ENCODE data around the gene RHBDD3.

DNA sequence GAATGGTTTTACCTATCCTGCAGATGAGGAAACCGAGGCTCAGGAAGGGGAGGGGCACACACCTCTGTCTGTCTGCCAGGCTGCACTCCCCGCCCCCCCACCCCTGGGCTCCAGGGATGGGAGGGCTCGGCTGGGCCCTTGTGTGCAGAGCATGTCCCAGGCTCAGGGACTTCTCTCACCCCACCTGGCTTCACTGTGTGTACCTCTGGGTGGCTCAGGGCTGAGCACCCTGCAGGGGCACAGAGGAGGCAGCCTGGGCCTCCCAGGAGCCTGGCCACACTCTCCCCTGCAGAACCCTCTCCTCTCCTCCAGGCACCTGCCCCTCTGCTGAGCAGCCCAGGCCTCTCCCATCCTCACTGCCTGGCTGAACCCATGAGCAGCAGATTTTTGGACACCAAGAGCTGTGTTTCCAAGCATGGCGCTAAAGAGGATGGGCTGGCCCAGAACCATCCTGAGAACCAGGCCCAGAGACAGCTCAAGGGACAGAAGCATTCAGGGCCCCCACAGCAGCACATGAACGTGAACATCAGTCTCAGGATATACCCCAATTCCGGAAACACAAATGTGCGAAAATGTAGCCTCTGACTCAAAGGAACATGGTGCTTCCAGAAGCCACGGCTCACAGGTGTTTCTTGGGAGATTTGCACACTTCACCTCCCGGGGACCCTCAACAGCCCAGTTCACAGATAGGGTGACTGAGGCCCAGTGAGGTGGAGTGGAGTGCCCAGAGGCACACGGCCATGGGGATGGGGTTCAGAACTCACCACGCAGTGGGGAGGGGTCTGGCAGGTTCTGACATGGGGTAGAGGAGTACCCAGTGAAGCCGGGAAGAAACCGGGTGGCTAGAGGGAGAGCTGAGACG lies 51.5 kb downstream of the RHBDD3 start:
- TF ChIP-seq EZH2phosphoT487 (IDR thresholded peaks at IDR 0.05; ENCODE audit: low read length) = no peak
- TF ChIP-seq, protein P1, sequence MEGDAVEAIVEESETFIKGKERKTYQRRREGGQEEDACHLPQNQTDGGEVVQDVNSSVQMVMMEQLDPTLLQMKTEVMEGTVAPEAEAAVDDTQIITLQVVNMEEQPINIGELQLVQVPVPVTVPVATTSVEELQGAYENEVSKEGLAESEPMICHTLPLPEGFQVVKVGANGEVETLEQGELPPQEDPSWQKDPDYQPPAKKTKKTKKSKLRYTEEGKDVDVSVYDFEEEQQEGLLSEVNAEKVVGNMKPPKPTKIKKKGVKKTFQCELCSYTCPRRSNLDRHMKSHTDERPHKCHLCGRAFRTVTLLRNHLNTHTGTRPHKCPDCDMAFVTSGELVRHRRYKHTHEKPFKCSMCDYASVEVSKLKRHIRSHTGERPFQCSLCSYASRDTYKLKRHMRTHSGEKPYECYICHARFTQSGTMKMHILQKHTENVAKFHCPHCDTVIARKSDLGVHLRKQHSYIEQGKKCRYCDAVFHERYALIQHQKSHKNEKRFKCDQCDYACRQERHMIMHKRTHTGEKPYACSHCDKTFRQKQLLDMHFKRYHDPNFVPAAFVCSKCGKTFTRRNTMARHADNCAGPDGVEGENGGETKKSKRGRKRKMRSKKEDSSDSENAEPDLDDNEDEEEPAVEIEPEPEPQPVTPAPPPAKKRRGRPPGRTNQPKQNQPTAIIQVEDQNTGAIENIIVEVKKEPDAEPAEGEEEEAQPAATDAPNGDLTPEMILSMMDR (IDR thresholded peaks at IDR 0.05; ENCODE audit: low read length) = no peak
- TF ChIP-seq EZH2 (optimal IDR thresholded peaks at IDR 0.05; ENCODE audit: low read depth, low read length) = no peak

Measured in MM.1S (cell line).